SH-SY5Y (cell line): ENCODE results near the gene PROKR1.
A peak's percentile ranks its signal among the peaks of the same experiment; 100 is the strongest.

Experiments
- GATA2 ChIP-seq: IDR thresholded peaks from 2 replicates; pipeline ENCODE4 v1.6.1; 2011; ENCODE audit warnings: mild to moderate bottlenecking, low read depth, low read length
- GATA3 ChIP-seq: IDR thresholded peaks from 2 replicates; pipeline ENCODE4 v1.6.1; 2011; ENCODE audit warnings: low read depth, mild to moderate bottlenecking, low read length, moderate library complexity

Gene PROKR1

GRCh38 chr2:68643011-68643873, at the start of gene PROKR1:
Gene PROKR1 (plus strand): TSS chr2:68643579. CDS start chr2:68645822, 2,243 bp downstream.
- TF ChIP-seq GATA2: no peak
- TF ChIP-seq GATA3: no peak

GRCh38 chr2:68594041-68594440, 49.3 kb upstream of the PROKR1 start:
- no peak for TF ChIP-seq GATA2
- no peak for TF ChIP-seq GATA3

- TF ChIP-seq GATA3: no peak
- TF ChIP-seq GATA2: peak; percentile 55; the same call in 1 of the 2 replicates
Observed at GRCh38 chr2:68594674-68595492, 48.5 kb upstream of the PROKR1 start.

GRCh38 chr2:68603059-68603458, 40.3 kb upstream of the PROKR1 start:
- no peak for TF ChIP-seq GATA2
- no peak for TF ChIP-seq GATA3

GRCh38 chr2:68604077-68604476, 39.3 kb upstream of the PROKR1 start:
- TF ChIP-seq GATA3 (no peak), GATA2 (no peak)

GRCh38 chr2:68605939-68606338, 37.4 kb upstream of the PROKR1 start:
- TF ChIP-seq GATA3 (no peak), GATA2 (no peak)

- TF ChIP-seq GATA3 (no peak), GATA2 (no peak)
Observed at GRCh38 chr2:68606759-68607158, 36.6 kb upstream of the PROKR1 start.

GRCh38 chr2:68607837-68608236, 35.5 kb upstream of the PROKR1 start:
- TF ChIP-seq GATA3 (no peak), GATA2 (no peak)

GRCh38 chr2:68612765-68613519, 30.4 kb upstream of the PROKR1 start:
- TF ChIP-seq GATA3 (no peak), GATA2 (no peak)

- TF ChIP-seq GATA3 (no peak), GATA2 (no peak)
Observed at GRCh38 chr2:68620772-68621171, 22.6 kb upstream of the PROKR1 start.

- TF ChIP-seq GATA3: no peak
- TF ChIP-seq GATA2: no peak
Observed at GRCh38 chr2:68623820-68624219, 19.6 kb upstream of the PROKR1 start.

- TF ChIP-seq GATA2: no peak
Observed at GRCh38 chr2:68627615-68628014, 15.8 kb upstream of the PROKR1 start.

- TF ChIP-seq GATA2: no peak
- no peak for TF ChIP-seq GATA3
Observed at GRCh38 chr2:68632021-68632420, 11.4 kb upstream of the PROKR1 start.

- no peak for TF ChIP-seq GATA3
- 0 out of 2 replicates have a peak, but pooled peaks have one; percentile 17 for TF ChIP-seq GATA2
Observed at GRCh38 chr2:68637047-68637446, 6.3 kb upstream of the PROKR1 start.
